Hepatocyte (in vitro differentiated cells): Measurements from ENCODE around the gene FMNL1. TPM values are rescaled to one million over a fixed set of nuclear protein-coding genes. Genes with fewer than 3 reads are reported as not detected.

Source experiments
- DNase-seq: peaks from one replicate; pipeline ENCODE4 v3.0.0-alpha.2; 2016; ENCODE audit warnings: low spot score
- H2AFZ ChIP-seq: fragments of 200-600 bp; sonication (generic); 2 replicates; pipeline ENCODE4 v1.6.0; 2016; ENCODE audit warnings: antibody characterized with exemption, mild to moderate bottlenecking
- H3K27ac ChIP-seq: fragments of 200-600 bp; sonication (generic); 2 replicates; pipeline ENCODE4 v1.5.1; 2016; ENCODE audit warnings: mild to moderate bottlenecking
- H3K27me3 ChIP-seq: fragments of 200-600 bp; sonication (generic); 2 replicates; pipeline ENCODE4 v1.6.1; 2016
- H3K36me3 ChIP-seq: fragments of 200-600 bp; sonication (generic); replicated peaks from 2 replicates; pipeline ENCODE4 v1.5.1; 2016; ENCODE audit warnings: low read depth; ENCODE audit not compliant: insufficient read depth
- H3K4me1 ChIP-seq: fragments of 200-600 bp; sonication (generic); 2 replicates; pipeline ENCODE4 v1.5.1; 2016; ENCODE audit warnings: mild to moderate bottlenecking, moderate library complexity; ENCODE audit not compliant: insufficient read depth
- H3K4me2 ChIP-seq: fragments of 200-600 bp; sonication (generic); 2 replicates; pipeline ENCODE4 v1.6.0; 2016
- H3K4me3 ChIP-seq: fragments of 200-600 bp; sonication (generic); 2 replicates; pipeline ENCODE4 v1.5.1; 2016; ENCODE audit warnings: mild to moderate bottlenecking
- H3K79me2 ChIP-seq: fragments of 200-600 bp; sonication (generic); 2 replicates; pipeline ENCODE4 v1.6.0; 2017; ENCODE audit warnings: mild to moderate bottlenecking
- H3K9me2 ChIP-seq: fragments of 200-600 bp; sonication (generic); replicated peaks from 2 replicates; pipeline ENCODE4 v1.6.0; 2017; ENCODE audit warnings: mild to moderate bottlenecking; ENCODE audit not compliant: insufficient read depth
- H3K9me3 ChIP-seq: fragments of 200-600 bp; sonication (generic); 2 replicates; pipeline ENCODE4 v1.5.1; 2016; ENCODE audit warnings: low read depth, mild to moderate bottlenecking
- H4K20me1 ChIP-seq: fragments of 200-600 bp; sonication (generic); 2 replicates; pipeline ENCODE4 v1.6.0; 2016; ENCODE audit warnings: mild to moderate bottlenecking; ENCODE audit not compliant: insufficient read depth, poor library complexity, severe bottlenecking
- CTCF ChIP-seq: fragments of 200-600 bp; sonication (generic); IDR thresholded peaks from 2 replicates; pipeline ENCODE4 v1.5.1; 2016; ENCODE audit warnings: antibody characterized with exemption, mild to moderate bottlenecking; ENCODE audit not compliant: poor library complexity
- EZH2 ChIP-seq: fragments of 200-600 bp; sonication (generic); IDR thresholded peaks from 2 replicates; pipeline ENCODE4 v1.6.1; 2016; ENCODE audit warnings: antibody characterized with exemption, mild to moderate bottlenecking, borderline replicate concordance
- EZH2phosphoT487 ChIP-seq: fragments of 200-600 bp; sonication (generic); IDR thresholded peaks from one replicate; pipeline ENCODE4 v1.6.1; 2018; ENCODE audit warnings: antibody characterized with exemption, mild to moderate bottlenecking, low read depth, moderate library complexity; ENCODE audit not compliant: unreplicated experiment, severe bottlenecking
- WGBS: methylation state at CpG from one replicate; pipeline ENCODE4 v1.1.6; 2016; ENCODE audit warnings: low lambda C conversion rate; ENCODE audit errors: missing lambda C conversion rate; 5-methylcytosine and 5-hydroxymethylcytosine counted together
- polyA plus RNA-seq: library from polyadenylated mRNA; unstranded; fragments of >200 nt; fragmentation: Nextera tagmentation; extraction: Ambion mirVana; gene quantifications from 2 replicates; pipeline ENCODE4 v1.2.1, GENCODE V29; 2016
- total RNA-seq: library from RNA; depleted of rRNA; stranded (reverse); fragments of >200 nt; gene quantifications from 2 replicates; pipeline ENCODE4 v1.2.3, GENCODE V29; 2014

FMNL1 gene
- total and polyA plus RNA-seq, 2 experiments from 2014 or later, result 0.30 to 1.2 TPM

- Histone ChIP-seq H3K4me1 (peaks cover 11% of the 10 kb centered on the region), H4K20me1 (no peaks in the 10 kb centered on the region), H3K27me3 (no peaks in the 10 kb centered on the region), H2AFZ (no peak overlapping the region), H3K36me3 (no peaks in the 10 kb centered on the region), H3K9me2 (no peaks in the 10 kb centered on the region), H3K27ac (no peak overlapping the region), H3K9me3 (no peaks in the 10 kb centered on the region), H3K4me3 (no peak overlapping the region), H3K4me2 (no peak overlapping the region), H3K79me2 (no peaks in the 10 kb centered on the region)
- no peak for DNase-seq
- 86% methylated on average over 8 of the region's 8 CpGs for WGBS
- no peak for TF ChIP-seq EZH2
- TF ChIP-seq EZH2phosphoT487, result no peak
- TF ChIP-seq CTCF, result no peak
These were observed 11.8 kb downstream of the FMNL1 start for GRCh38 chr17:45233423-45233924.

- Histone ChIP-seq H3K4me3 (no peak overlapping the region), H4K20me1 (no peaks in the 10 kb centered on the region), H3K9me2 (no peaks in the 10 kb centered on the region), H3K4me2 (no peak overlapping the region), H3K9me3 (no peaks in the 10 kb centered on the region), H2AFZ (no peak overlapping the region), H3K27me3 (peaks cover 7% of the 10 kb centered on the region), H3K4me1 (no peaks in the 10 kb centered on the region), H3K79me2 (no peaks in the 10 kb centered on the region), H3K27ac (no peak overlapping the region), H3K36me3 (no peaks in the 10 kb centered on the region)
- 24% methylated on average over 6 of the region's 6 CpGs for WGBS
- TF ChIP-seq CTCF (peak; percentile 35), EZH2 (no peak)
- no peak for DNase-seq
These were observed 13.1 kb downstream of the FMNL1 start for GRCh38 chr17:45234641-45235415.

- no peak for TF ChIP-seq EZH2phosphoT487
- peak; percentile 69 for TF ChIP-seq CTCF
- Histone ChIP-seq H2AFZ (no peak overlapping the region), H3K27me3 (peaks cover 14% of the 10 kb centered on the region), H3K4me2 (no peak overlapping the region), H4K20me1 (no peaks in the 10 kb centered on the region), H3K79me2 (no peaks in the 10 kb centered on the region), H3K4me3 (no peak overlapping the region), H3K9me2 (no peaks in the 10 kb centered on the region), H3K36me3 (no peaks in the 10 kb centered on the region), H3K27ac (no peak overlapping the region), H3K4me1 (peaks cover 1% of the 10 kb centered on the region), H3K9me3 (no peaks in the 10 kb centered on the region)
- DNase-seq, result peak; percentile 87
- WGBS, result 43% methylated on average over 20 of the region's 20 CpGs
These were observed 14.0 kb downstream of the FMNL1 start for GRCh38 chr17:45235416-45236281.
